DMS153 treated with DMSO at 0.1 percent for 48 hours (cell line): ENCODE data around the gene GRAMD1B.

Experiments
- DNase-seq: peaks from one replicate; lab custom pipeline; 2025; ENCODE audit not compliant: unreplicated experiment; lab: John Stamatoyannopoulos, UW

Gene GRAMD1B

GRCh38 chr11:123429913-123430720 lies at the start of gene GRAMD1B:
GRAMD1B (plus strand) TSS chr11:123430269; CDS start chr11:123430793, 524 bp downstream.
- DNase-seq: peak; percentile 26

GRCh38 chr11:123381149-123381548 lies 48.9 kb upstream of the GRAMD1B start:
- no peak for DNase-seq

GRCh38 chr11:123381817-123382554 lies 48.1 kb upstream of the GRAMD1B start:
- no peak for DNase-seq

GRCh38 chr11:123382555-123383074 lies 47.5 kb upstream of the GRAMD1B start:
- DNase-seq: no peak

- no peak for DNase-seq
Observed at GRCh38 chr11:123384116-123384515, 46.0 kb upstream of the GRAMD1B start.

- no peak for DNase-seq
Observed at GRCh38 chr11:123386796-123387510, 43.1 kb upstream of the GRAMD1B start.

GRCh38 chr11:123388640-123389039 lies 41.4 kb upstream of the GRAMD1B start:
- no peak for DNase-seq

- DNase-seq: no peak
Observed at GRCh38 chr11:123390146-123390545, 39.9 kb upstream of the GRAMD1B start.

GRCh38 chr11:123391646-123392348 lies 38.3 kb upstream of the GRAMD1B start:
- DNase-seq: no peak

- DNase-seq: no peak
Observed at GRCh38 chr11:123392431-123392830, 37.6 kb upstream of the GRAMD1B start.

GRCh38 chr11:123392844-123393243 lies 37.2 kb upstream of the GRAMD1B start:
- no peak for DNase-seq

- no peak for DNase-seq
Observed at GRCh38 chr11:123393312-123393927, 36.6 kb upstream of the GRAMD1B start.

- DNase-seq: no peak
Observed at GRCh38 chr11:123404676-123405075, 25.4 kb upstream of the GRAMD1B start.

- no peak for DNase-seq
Observed at GRCh38 chr11:123405123-123405592, 24.9 kb upstream of the GRAMD1B start.

GRCh38 chr11:123406441-123407129 lies 23.5 kb upstream of the GRAMD1B start:
- no peak for DNase-seq

- DNase-seq: peak; percentile 89
Observed at GRCh38 chr11:123407130-123407995, 22.7 kb upstream of the GRAMD1B start.

GRCh38 chr11:123407996-123408597 lies 22.0 kb upstream of the GRAMD1B start:
- DNase-seq: no peak
